Kidney epithelial cell (primary cell): ENCODE results near the gene CANT1. TPM values are rescaled to one million over a fixed set of nuclear protein-coding genes. Genes with fewer than 3 reads are reported as not detected.

Experiments
- DNase-seq: peaks from one replicate; pipeline ENCODE4 v3.0.0-alpha.2; 2010; ENCODE audit warnings: low read depth
- H3K27me3 ChIP-seq: 2 replicates; pipeline ENCODE4 v1.6.0; 2011; ENCODE audit warnings: low read length; ENCODE audit not compliant: control insufficient read depth, insufficient read depth
- H3K36me3 ChIP-seq: 2 replicates; pipeline ENCODE4 v1.5.1; 2011; ENCODE audit warnings: low read length; ENCODE audit not compliant: control insufficient read depth, insufficient read depth
- H3K4me3 ChIP-seq: 2 replicates; pipeline ENCODE4 v1.5.1; 2011; ENCODE audit warnings: low read depth, mild to moderate bottlenecking, control low read depth, low read length
- CTCF ChIP-seq: IDR thresholded peaks from 2 replicates; pipeline ENCODE4 v1.5.1; 2011; ENCODE audit warnings: mild to moderate bottlenecking, moderate library complexity, low read length, control low read depth, inconsistent platforms; ENCODE audit not compliant: insufficient read depth, poor library complexity, severe bottlenecking
- total RNA-seq: library from RNA; depleted of rRNA; stranded (reverse); fragments of >200 nt; gene quantifications from 2 replicates; pipeline ENCODE4 v1.2.3, GENCODE V29; 2015

The CANT1 gene
- total RNA-seq, 1 donor from 2014 or later: 54.6 TPM

GRCh38 chr17:79003661-79004411 is 5.7 kb downstream of the CANT1 start:
- no peak for TF ChIP-seq CTCF
- Histone ChIP-seq H3K4me3 (no peak overlapping the region), H3K36me3 (no peaks in the 10 kb centered on the region)

GRCh38 chr17:79002796-79003593 is 6.6 kb downstream of the CANT1 start:
- H3K4me3 ChIP-seq: no peak overlapping the region
- DNase-seq: no peak
- no peaks in the 10 kb centered on the region for H3K36me3 ChIP-seq
- TF ChIP-seq CTCF: no peak
- no peaks in the 10 kb centered on the region for H3K27me3 ChIP-seq

More at GRCh38 chr17:79003661-79004411, 5.7 kb downstream of the CANT1 start:
- DNase-seq: no peak
- H3K27me3 ChIP-seq: no peaks in the 10 kb centered on the region

- DNase-seq: no peak
- H3K36me3 ChIP-seq: no peaks in the 10 kb centered on the region
- H3K27me3 ChIP-seq: no peaks in the 10 kb centered on the region
- H3K4me3 ChIP-seq: no peak overlapping the region
- TF ChIP-seq CTCF: no peak
These were observed 7.3 kb downstream of the CANT1 start for GRCh38 chr17:79002291-79002690.

GRCh38 chr17:79001190-79002020 is 8.2 kb downstream of the CANT1 start:
- no peak for TF ChIP-seq CTCF
- DNase-seq: no peak

GRCh38 chr17:79000396-79001189 is 9.0 kb downstream of the CANT1 start:
- H3K27me3 ChIP-seq: no peaks in the 10 kb centered on the region
- no peak for TF ChIP-seq CTCF
- no peak for DNase-seq
- no peak overlapping the region for H3K4me3 ChIP-seq
- H3K36me3 ChIP-seq: no peaks in the 10 kb centered on the region

More at GRCh38 chr17:79001190-79002020, 8.2 kb downstream of the CANT1 start:
- H3K27me3 ChIP-seq: no peaks in the 10 kb centered on the region
- no peaks in the 10 kb centered on the region for H3K36me3 ChIP-seq
- H3K4me3 ChIP-seq: no peak overlapping the region
